ENCODE results near the gene RNF31.
"Not testable (repeated sequence)": the region's sequence is repeated elsewhere in the genome, so short reads cannot be mapped to it uniquely, and the experiment has no call there.

RNF31 gene

DNA sequence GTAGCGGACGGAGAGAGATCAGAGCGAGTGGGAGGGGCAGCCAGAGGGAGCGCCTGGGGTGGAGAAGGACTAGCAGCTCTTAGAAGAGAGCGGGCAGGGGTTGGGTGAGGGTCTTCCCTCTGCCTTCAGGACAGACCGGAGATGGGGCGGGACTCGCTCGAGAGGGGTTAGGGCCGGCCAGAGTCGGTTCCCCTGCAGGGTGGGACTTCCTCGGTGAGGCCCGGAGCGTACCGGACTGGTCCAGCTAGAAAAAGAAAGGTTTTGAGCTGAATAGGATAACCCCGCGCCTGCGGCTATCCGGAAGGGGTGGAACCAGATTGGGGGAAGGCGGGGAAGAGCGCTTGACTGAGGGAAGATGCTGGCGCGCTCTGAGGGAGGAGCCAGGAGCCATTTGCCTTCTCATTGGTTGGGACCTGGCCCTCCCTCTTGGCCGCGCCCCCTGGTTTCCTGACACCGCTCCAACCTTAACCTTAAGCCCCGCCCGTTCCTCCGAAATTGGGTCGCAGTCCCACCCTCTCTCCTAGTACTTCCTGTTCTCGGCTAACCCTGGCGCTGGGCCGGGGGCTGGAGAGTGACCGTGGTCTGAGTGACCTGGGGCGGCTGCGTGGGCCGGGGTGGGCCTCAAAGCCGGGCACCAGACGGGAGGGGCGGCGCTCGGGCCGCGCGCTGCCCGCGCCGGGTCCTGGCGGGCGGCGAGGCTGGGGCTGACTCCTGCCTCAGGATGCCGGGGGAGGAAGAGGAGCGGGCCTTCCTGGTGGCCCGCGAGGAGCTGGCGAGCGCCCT is at the start of gene RNF31:
Gene RNF31 (plus strand): TSS at position 521 of the 783 bp plus-strand sequence. CDS start 201 bp downstream, at position 722.
- in situ Hi-C loops (cut with MboI; ENCODE audit: low sequenced_read_pairs), result no loop called here

DNA sequence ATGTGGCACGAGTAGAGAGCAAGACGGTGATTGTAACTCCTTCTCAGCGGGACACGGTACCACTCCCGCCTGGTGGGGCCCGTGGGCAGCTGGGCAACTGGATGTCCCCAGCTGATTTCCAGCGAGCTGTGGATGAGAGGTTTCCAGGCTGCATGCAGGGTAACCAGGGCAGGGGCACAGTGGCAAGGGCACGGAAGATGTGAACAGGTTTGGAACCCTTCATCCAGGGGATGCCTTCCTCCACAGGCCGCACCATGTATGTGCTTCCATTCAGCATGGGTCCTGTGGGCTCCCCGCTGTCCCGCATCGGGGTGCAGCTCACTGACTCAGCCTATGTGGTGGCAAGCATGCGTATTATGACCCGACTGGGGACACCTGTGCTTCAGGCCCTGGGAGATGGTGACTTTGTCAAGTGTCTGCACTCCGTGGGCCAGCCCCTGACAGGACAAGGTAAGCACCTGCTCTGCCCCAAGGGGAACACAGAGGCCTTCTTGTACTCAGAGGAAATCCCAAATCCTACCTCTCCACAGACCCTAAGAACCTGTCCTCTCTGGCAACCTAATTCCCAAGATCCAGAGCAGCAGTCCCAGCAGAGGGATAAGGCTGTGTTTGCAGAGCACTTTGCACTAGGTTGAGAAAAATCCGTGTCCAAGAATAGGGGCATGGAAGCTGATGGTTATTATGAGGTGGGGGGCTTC is 48.9 kb upstream of the RNF31 start:
- in situ Hi-C loops (cut with MboI; ENCODE audit: low sequenced_read_pairs), result no loop called here

DNA sequence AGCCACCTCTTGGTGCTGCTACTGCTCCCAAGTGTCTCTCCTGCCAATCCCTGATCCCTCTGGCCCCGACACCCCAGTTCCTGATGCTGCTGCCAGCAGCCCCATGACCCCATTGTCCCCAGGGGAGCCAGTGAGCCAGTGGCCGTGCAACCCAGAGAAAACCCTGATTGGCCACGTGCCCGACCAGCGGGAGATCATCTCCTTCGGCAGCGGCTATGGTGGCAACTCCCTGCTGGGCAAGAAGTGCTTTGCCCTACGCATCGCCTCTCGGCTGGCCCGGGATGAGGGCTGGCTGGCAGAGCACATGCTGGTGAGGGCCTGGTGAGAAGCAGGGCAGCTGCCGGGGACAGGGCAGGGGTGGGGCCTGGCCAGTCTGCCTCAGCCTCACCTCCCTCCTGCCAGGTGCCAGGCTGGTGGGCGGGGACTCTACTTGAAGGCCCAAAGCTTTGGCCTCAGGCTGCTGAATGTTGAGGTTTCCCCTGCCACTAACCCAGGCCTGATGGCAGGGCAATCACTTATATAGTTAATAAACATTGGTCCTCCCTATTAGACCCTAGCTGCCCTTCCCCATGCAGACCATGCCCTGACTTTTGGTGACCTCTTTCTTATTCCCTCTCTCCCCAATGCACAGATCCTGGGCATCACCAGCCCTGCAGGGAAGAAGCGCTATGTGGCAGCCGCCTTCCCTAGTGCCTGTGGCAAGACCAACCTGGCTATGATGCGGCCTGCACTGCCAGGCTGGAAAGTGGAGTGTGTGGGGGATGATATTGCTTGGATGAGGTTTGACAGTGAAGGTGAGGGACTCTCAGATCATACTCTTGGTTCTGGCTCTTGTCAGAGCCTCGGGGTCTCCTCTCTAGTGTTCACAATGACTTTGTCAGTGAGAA is 48.1 kb upstream of the RNF31 start:
- in situ Hi-C loops (cut with MboI; ENCODE audit: low sequenced_read_pairs), result no loop called here

DNA sequence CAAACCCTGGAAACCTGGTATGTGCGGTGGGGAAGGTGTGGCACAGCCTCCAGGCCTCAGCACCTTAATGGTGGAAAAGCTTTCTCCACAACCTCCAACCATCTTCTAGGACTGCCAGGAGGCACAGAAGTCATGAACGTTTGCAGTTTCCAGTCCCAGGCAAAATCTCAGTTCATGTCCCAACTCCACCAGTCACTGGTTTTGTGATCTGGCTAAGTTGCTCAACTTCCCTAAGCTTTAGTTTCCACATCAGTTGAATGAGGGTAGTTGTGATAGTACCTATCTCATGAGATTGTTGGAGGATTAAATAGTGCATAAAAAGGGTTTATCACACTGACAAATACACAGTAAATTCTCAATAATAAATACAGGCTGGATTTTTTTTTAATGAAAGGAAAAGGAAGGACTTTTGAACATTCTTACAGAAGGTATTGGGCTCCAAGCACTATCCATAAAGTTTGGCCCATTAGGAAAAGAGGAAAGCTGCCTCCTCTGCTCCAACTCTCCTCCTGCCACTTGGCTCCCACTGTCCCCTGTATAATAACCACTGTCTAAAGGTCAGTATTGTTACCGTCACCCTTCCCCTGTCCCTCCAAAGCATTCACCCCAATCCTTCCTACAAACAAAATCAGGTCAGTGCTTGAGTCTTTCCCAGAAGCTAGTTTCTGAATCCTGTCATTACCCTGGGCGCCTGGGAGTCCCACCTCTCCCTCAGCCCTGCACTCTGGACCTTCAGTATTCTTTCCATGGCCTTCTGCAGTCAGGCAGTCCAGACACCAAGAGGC is 46.9 kb upstream of the RNF31 start:
- in situ Hi-C loops (cut with MboI; ENCODE audit: low sequenced_read_pairs), result no loop called here

DNA sequence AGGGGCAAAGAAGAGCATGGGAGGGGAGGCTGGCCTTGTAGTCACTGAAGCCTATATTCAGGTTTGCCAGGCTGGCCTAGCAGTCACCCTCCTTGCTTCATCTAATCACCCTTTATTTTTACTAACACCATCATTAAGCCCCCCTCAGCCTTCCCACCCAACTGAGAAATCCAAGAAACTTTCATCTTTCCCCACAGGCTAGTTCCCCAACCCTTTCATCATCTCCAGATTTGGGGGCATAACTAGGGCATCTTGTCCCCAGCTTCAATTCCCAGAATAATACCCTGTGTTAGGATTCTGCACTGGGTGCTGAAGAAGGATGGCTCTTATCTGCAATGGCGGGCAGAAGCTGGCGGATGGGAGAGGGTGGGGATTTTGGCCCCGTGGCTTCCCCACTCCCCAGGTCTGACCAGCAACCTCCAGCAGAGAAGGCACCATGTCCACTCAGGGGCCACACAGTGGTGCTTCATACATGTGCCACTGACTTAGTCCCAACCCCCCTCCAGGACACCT is 46.3 kb upstream of the RNF31 start:
- in situ Hi-C loops (cut with MboI; ENCODE audit: low sequenced_read_pairs), result no loop called here

DNA sequence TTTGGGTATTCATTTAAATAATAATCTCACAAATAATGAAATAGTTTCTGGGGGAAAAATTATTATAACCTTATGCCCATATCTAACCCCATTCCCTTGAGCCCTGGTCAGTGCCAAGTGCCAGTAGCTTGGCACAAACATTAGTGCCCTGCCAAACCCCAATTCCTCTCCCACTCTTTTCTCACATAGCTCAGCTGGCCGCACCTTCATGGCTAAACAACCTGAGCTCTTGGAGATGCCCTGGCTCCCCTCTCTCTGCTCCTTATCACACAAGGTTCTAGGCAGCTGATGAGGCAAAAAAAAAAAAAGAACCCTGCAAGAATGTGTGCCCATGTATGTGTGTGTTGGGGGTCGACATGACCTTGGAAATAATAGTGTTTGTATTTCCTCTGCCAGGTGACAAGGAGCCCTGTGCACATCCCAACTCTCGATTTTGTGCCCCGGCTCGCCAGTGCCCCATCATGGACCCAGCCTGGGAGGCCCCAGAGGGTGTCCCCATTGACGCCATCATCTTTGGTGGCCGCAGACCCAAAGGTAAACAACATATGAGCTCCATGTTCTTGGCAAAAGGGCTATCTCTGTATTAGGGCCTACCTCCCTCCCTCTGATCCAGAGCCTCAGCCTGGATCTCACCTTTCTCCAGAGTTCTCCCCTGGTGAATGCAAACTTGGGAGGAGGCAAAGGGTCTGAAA is 44.8 kb upstream of the RNF31 start:
- in situ Hi-C loops (cut with MboI; ENCODE audit: low sequenced_read_pairs), result no loop called here

DNA sequence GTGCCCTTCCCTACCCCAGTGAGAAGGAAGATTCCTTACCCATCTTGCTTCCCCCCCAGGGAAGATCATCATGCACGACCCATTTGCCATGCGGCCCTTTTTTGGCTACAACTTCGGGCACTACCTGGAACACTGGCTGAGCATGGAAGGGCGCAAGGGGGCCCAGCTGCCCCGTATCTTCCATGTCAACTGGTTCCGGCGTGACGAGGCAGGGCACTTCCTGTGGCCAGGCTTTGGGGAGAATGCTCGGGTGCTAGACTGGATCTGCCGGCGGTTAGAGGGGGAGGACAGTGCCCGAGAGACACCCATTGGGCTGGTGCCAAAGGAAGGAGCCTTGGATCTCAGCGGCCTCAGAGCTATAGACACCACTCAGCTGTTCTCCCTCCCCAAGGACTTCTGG is 43.8 kb upstream of the RNF31 start:
- in situ Hi-C loops (cut with MboI; ENCODE audit: low sequenced_read_pairs), result no loop called here

DNA sequence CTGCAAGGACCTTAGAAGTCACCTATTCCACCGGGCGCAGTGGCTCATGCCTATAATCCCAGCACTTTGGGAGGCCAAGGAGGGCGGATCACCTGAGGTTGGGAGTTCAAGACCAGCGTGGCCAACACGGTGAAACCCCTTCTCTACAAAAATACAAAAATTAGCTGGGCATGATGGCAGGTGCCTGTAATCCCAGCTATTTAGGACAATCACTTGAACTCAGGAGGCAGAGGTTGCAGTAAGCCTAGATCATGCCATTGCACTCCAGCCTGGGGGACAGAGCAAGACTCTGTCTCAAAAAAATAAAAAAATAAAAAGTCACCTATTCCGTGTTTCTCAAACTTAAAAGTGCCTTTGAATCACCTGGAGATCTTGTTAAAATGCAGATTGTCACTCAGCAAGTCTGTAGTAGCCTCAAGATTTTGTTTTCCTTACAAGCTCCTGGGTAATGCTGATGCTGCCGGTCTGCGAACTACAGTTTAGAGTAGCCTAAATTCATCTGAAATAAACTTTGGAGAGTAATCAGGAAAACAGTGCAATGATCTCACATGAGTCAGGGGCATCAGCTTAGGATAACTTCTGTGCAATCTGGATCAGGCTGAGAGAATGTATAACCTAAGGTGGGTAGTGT is 41.6 kb upstream of the RNF31 start:
- in situ Hi-C loops (cut with MboI; ENCODE audit: low sequenced_read_pairs), result not testable (repeated sequence)

DNA sequence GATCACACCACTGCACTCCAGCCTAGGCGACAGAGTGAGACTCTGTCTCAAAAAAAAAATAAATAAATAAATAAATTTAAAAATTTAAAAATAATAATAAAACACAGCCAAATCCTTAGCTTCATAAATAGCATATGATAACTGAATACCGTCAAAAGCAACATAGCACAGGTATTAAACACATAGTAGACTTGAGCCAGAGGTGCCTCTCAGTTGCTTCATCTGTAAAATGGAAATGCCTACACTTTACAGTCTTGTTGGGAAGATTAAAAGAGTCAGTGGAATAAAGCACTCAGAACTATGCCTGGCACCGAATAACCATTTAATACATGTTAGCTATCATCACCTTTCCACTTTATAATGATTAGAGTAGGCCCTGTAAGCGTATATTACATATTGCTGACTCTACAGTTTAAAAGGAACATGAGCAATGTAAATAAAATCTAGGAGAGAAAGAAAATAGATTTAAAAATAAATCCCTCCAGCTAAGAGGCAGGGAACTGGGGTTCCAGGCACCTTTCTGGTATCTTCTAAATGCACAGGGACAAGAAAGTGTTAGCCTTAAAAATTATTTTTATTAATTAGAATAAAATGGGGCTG is 40.5 kb upstream of the RNF31 start:
- in situ Hi-C loops (cut with MboI; ENCODE audit: low sequenced_read_pairs), result no loop called here

DNA sequence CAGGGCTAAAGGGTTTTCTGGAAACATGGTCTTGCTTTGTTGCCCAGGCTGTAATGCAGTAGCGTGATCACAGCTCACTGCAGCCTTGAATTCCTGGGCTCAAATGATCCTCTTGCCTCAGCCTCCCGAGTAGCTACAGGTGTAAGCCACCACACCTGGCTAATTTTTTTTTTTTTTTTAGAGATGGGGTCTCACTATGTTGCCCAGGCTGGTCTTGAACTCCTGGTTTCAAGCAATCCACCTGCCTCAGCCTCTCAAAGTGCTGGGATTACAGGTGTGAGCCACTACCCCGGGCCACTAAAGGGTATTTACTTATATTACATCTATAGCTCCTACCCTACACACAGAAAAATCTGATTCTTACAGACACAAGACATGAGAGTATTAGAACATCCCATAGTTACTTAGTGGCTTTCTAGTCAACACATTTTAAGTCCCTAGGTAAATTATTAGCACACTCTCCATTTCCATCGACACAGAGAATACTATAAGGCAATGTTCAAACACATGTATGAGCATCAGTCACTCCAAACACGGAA is 38.9 kb upstream of the RNF31 start:
- in situ Hi-C loops (cut with MboI; ENCODE audit: low sequenced_read_pairs), result no loop called here

DNA sequence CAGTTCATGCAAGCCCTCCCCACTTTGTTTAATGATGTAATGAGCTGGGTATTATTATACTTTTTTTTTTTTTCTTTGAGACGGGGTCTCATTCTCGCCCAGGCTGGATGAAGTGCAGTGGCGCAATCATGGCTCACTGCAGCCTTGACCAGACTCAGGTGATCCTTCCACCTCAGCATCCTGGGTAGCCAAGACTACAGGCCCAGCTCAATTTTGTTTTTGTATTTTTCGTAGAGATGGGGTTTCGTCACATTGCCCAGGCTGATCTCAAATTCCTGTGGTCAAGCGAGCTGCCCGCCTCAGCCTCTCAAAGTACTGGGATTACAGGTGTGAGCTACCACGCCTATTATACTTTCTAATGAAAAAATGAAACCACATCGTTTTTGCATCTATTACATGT is 37.2 kb upstream of the RNF31 start:
- in situ Hi-C loops (cut with MboI; ENCODE audit: low sequenced_read_pairs), result no loop called here

DNA sequence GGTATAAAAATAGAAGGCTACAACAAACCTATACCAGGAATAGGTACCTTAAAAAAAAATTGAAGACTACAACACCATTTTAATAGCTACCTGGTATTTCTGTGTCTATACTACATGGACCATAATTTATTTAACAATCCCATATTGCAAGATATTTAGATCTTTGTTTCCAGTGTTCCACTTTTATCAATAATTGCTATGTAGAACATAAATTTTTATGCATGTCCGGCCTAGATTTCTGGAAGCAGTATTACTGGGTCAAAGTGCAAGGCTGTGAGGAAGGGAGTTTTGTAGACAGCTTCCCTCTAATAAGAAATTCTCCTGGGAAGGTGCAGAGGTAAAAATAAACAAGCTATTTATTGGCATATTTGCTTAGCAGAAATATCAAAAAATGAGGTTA is 36.8 kb upstream of the RNF31 start:
- in situ Hi-C loops (cut with MboI; ENCODE audit: low sequenced_read_pairs), result no loop called here

DNA sequence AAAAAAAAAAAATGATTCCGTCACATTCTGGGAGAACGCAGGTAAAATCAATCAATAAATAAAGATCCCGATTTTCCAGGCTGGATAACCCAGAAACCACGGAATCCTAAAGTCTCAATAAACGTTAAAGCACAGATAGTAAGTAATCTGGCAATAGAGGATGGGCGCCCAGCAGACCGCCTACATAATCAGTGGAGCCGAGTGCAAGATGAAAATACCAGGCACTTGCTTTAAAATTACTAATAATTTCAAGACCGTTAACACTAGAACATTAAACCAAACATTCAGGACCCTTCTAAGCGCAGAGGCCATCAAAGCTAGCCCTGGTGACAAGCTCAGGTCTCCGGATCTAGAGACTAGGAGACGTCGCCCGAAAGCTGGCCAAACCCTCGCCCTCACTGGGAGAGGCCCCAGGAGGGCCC is 33.9 kb upstream of the RNF31 start:
- in situ Hi-C loops (cut with MboI; ENCODE audit: low sequenced_read_pairs), result no loop called here

DNA sequence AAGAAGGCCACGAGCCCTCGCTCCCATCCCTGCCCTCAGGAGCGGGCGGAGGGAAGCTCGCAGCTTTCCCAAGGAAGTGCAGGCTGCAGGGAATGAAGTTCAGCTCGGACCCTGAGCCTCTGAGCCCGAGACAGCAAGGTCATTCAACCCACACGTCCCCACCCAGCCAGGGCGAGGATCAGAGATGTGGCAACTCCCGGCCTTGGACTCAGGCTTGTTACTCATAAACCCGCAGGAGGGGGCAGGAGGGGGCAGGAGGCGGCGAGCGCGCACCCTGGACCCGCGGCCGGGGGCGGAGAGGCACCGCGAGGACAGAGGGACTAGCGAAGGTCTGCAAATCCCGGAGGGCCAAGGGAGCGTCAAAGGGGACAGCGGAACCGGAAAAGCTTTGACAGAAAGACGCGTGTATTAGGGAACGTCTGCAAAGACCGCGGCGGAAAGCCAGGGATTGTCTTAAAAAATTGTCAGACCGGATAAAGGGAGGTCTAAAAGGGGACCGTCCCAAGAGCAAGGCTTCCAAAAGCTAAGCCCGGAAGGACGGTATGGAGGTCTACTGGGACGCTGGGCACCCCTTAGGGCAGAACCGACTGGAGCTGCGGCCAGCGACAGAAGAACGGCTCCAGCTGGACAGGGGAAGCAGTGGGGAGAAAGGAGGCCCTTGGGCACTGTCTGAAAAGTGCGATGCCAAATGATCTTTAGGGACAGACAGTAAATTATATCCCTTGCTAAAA is 33.3 kb upstream of the RNF31 start:
- in situ Hi-C loops (cut with MboI; ENCODE audit: low sequenced_read_pairs), result no loop called here

DNA sequence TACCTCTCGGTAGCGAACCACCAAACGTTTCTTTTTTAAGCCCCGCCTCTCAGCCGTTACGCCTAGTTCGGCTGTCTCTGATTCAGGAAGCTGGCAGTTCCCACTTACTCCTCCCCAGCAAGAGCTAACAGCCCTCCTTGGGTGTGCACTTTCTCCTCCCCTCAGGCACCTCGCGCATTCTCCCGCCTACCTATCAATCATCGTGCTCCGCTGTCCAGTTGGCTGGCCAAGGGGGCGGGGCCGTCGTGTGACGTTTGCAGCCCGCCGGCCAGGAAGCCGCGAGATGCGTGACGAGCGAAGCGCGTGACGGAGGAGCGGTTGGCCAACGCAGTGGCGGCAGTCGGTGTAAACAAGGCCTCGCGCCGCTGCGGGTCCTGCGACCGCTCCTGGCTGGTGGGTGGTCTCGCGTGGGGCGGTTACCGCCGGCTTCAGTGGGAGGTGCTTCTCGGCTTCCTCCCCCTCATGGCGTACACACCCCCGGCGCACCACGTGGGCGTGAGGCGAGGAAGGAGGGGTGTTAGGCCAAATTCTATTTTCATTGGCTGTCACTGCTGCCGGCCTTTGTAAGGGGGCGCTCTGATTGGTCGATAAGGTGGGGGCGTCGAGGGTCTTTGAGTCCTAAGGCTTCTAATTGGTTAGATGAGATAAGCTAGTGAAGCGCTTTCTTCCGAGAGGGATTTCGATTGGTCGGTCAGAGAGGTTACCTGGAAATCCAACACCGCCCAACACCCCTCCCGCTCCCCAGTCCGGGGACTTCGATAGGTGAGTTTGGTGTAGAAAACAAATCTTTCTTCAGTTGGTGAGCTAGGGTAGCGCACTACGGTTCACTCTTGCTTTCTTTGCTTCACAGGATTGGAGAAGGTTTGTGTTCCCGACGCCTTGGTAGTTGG is 32.5 kb upstream of the RNF31 start, which contains the start of the genes DCAF11 and NRL:
Gene DCAF11 (plus strand): TSS at position 246 of the 890 bp plus-strand sequence. CDS start 818 bp downstream, outside the sequence.
Gene NRL (minus strand): TSS at position 418 of the 890 bp plus-strand sequence. CDS start 32,101 bp downstream, outside the sequence.
- in situ Hi-C loops (cut with MboI; ENCODE audit: low sequenced_read_pairs), result no loop called here

DNA sequence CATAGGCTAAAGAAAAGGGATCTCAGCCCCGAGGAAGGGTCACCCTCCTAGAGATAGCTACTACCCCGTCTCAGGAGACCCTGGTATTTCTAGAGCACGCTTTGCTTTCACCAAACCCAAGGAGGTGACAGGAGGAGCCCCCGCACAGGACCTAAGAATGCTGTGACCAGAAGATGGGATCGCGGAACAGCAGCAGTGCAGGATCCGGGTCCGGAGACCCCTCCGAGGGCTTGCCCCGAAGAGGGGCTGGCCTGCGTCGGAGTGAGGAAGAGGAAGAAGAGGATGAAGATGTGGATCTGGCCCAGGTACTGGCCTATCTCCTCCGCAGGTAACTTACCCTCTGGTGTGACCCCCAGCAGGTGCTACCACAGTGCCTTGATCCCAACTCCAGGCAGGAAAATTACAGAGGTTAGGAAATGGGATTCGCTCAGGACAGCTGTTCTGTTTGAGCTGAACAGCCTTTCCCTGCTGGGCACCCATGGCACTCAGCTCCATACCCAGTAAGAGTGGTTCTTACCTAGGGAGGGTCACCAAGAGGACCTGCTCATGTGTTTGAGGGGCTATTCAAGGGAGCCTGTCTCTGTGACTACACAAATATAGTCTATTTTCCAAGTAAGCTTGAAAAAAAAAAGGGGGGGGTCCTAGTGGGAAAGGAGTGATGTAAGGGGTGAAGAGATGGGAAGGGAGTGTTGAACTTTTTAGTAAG is 31.7 kb upstream of the RNF31 start:
- in situ Hi-C loops (cut with MboI; ENCODE audit: low sequenced_read_pairs), result no loop called here

Measured in HL-60/S4 treated with retinoic acid at 250 ng/mL for 4 days and 3 days (cell line).